ENCODE measurements around the gene ANAPC16. TPM values are rescaled to one million over a fixed set of nuclear protein-coding genes. Genes with fewer than 3 reads are reported as not detected.
A peak's percentile ranks its signal among the peaks of the same experiment; 100 is the strongest.

Gene ANAPC16
- total RNA-seq, 6 experiments from 2014 or later = 38.6 to 79.2 (median 51.3) TPM

DNA sequence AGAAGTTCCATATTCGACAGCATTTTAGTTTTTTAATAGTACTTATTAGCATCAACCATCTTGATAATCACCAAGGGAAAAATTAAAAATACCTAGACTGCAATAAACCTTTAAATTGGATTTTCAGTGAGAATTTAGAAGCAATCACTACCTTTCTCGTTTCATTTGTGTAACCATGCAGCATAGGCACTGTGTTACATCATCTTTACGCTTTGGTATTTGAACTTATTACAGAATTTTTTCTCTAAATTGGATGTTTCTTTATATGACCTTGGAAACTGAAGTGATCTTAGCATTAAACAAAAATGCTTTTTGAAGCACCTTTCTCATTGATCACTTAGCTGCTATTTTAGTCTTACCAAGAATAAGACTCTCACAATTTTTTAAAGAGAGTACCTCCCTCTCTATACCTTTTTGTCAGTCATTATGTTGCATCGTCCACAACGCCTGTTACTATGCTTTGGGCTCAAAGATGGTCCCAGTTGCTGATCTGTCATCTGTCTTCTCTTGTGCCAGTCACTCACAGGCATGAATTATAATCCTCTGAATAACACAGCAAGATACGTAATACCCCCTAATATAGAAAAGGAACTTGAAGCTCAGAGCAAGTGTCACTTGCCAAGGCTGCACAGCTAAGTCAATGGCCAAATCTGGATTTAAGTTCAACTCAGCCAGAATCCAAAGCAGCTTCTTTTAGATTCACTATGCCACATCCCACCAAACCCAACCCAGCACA lies 19.9 kb downstream of the ANAPC16 start:
- DNase-seq (no peak), ATAC-seq (no peak)
- Histone ChIP-seq H3K4me3 (no peak overlapping the region), H3K27ac (no peak overlapping the region), H3K36me3 (peaks cover 7 to 45% (median 23%) of the 10 kb centered on the region in 4 donors), H3K9me3 (no peaks in the 10 kb centered on the region), H3K27me3 (no peaks in the 10 kb centered on the region), H3K4me1 (no peaks in the 10 kb centered on the region)
- intact Hi-C loops (cut with DNase I) = no loop called here
- WGBS (ENCODE audit: insufficient coverage, low coverage, low lambda C conversion rate, missing lambda C conversion rate) = 78% methylated on average over 6 of the region's 6 CpGs
- no peak for TF ChIP-seq POLR2A (IDR thresholded peaks at IDR 0.05)
- TF ChIP-seq, protein P1, sequence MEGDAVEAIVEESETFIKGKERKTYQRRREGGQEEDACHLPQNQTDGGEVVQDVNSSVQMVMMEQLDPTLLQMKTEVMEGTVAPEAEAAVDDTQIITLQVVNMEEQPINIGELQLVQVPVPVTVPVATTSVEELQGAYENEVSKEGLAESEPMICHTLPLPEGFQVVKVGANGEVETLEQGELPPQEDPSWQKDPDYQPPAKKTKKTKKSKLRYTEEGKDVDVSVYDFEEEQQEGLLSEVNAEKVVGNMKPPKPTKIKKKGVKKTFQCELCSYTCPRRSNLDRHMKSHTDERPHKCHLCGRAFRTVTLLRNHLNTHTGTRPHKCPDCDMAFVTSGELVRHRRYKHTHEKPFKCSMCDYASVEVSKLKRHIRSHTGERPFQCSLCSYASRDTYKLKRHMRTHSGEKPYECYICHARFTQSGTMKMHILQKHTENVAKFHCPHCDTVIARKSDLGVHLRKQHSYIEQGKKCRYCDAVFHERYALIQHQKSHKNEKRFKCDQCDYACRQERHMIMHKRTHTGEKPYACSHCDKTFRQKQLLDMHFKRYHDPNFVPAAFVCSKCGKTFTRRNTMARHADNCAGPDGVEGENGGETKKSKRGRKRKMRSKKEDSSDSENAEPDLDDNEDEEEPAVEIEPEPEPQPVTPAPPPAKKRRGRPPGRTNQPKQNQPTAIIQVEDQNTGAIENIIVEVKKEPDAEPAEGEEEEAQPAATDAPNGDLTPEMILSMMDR (IDR thresholded peaks at IDR 0.05) = no peak

GRCh38 chr10:72238392-72239175 lies 22.8 kb downstream of the ANAPC16 start:
- no peak overlapping the region for H3K27ac ChIP-seq
- H3K4me3 ChIP-seq = no peak overlapping the region
- no peaks in the 10 kb centered on the region for H3K9me3 ChIP-seq
- ATAC-seq (peak; percentile 19 to 61 (median 48)), DNase-seq (peak in 2 of 3 donors; percentile 43 to 72)
- H3K4me1 ChIP-seq = no peaks in the 10 kb centered on the region
- H3K36me3 ChIP-seq = peaks cover 0 to 25% (median 13%) of the 10 kb centered on the region in 4 donors
- TF ChIP-seq, protein P1 (IDR thresholded peaks at IDR 0.05) = no peak
- no peak for TF ChIP-seq POLR2A (IDR thresholded peaks at IDR 0.05)
- no peaks in the 10 kb centered on the region for H3K27me3 ChIP-seq
- intact Hi-C loops (cut with DNase I) = no loop called here
- WGBS (ENCODE audit: insufficient coverage, low coverage, low lambda C conversion rate, missing lambda C conversion rate) = 90% methylated on average over 5 of the region's 13 CpGs

DNA sequence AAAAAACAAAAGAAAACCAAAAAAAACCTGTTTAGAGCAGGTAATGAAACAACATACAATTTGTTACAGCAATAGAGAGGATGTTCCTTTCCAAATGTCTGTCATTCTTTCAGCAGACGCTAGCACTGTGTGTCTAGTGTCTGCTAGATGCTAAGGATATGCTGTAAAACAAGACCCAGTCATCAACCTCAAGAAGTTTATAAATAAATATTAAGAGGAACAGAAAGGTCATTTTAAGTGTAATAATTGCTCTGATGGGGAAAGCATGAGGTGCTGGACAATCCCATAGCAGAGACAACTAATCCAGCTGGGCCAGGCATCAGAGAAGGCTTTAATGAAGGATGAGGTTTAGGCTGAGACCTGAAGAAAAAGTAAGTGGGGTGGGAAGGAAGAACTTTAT lies 23.6 kb downstream of the ANAPC16 start:
- H3K27ac ChIP-seq = no peak overlapping the region
- no peak overlapping the region for H3K4me3 ChIP-seq
- TF ChIP-seq, protein P1 (IDR thresholded peaks at IDR 0.05) = no peak
- no peak for ATAC-seq
- 75% methylated on average over 1 of the region's 1 CpG for WGBS (ENCODE audit: insufficient coverage, low coverage, low lambda C conversion rate, missing lambda C conversion rate)
- no peaks in the 10 kb centered on the region for H3K9me3 ChIP-seq
- H3K4me1 ChIP-seq = peaks cover 0 to 7% (median 4%) of the 10 kb centered on the region in 4 donors
- intact Hi-C loops (cut with DNase I) = no loop called here
- H3K27me3 ChIP-seq = no peaks in the 10 kb centered on the region
- no peak for DNase-seq
- peaks cover 0 to 17% (median 10%) of the 10 kb centered on the region in 4 donors for H3K36me3 ChIP-seq

- WGBS (ENCODE audit: insufficient coverage, low coverage, low lambda C conversion rate, missing lambda C conversion rate) = 90% methylated on average over 7 of the region's 7 CpGs
- no peak for ATAC-seq
- Histone ChIP-seq H3K36me3 (peaks cover 0 to 8% (median 6%) of the 10 kb centered on the region in 4 donors), H3K27ac (no peak overlapping the region), H3K4me1 (peaks cover 0 to 16% (median 13%) of the 10 kb centered on the region in 4 donors), H3K27me3 (no peaks in the 10 kb centered on the region), H3K4me3 (no peak overlapping the region), H3K9me3 (no peaks in the 10 kb centered on the region)
- TF ChIP-seq POLR2A (IDR thresholded peaks at IDR 0.05) = no peak
- TF ChIP-seq, protein P1 (IDR thresholded peaks at IDR 0.05) = no peak
- intact Hi-C loops (cut with DNase I) = no loop called here
- DNase-seq = peak in 1 of 3 donors; percentile 17
Observed at GRCh38 chr10:72240371-72240770, 24.6 kb downstream of the ANAPC16 start.
